SK-N-SH (cell line): ENCODE results near the gene ADAM33. TPM values are rescaled to one million over a fixed set of nuclear protein-coding genes. Genes with fewer than 3 reads are reported as not detected.

Experiments used
- CTCF ChIA-PET: fragments of 300-600, 350-600 bp; formaldehyde crosslinking; extraction: SDS; loops from one replicate; lab custom pipeline; 2021; lab: Yijun Ruan, JAX
- POLR2A ChIA-PET: fragments of 350-600 bp; sonication (Branson Sonifier 250); formaldehyde crosslinking; extraction: SDS; loops from one replicate; lab custom pipeline; 2020; ENCODE audit warnings: antibody characterized with exemption, inconsistent platforms; lab: Yijun Ruan, JAX
- DNase-seq: peaks from one replicate; pipeline ENCODE4 v3.0.0; 2012
- H2AFZ ChIP-seq: fragments of 200-600 bp; sonication (generic); 2 replicates; pipeline ENCODE4 v1.8.1; 2016; ENCODE audit warnings: antibody characterized with exemption, mild to moderate bottlenecking, low read depth
- H3F3A ChIP-seq: fragments of 200-600 bp; sonication (generic); replicated peaks from 2 replicates; pipeline ENCODE3; 2016; ENCODE audit warnings: antibody characterized with exemption, mild to moderate bottlenecking; ENCODE audit not compliant: insufficient read depth
- H3K27ac ChIP-seq, 2 experiments: fragments of 200-500 bp in 1 of 2; fragments of 200-600 bp in 1 of 2; sonication (Bioruptor generic) in 1 of 2; sonication (generic), shearing (Covaris generic) in 1 of 2; 2 replicates each; pipeline versions ENCODE4 v1.5.1 to v1.6.1; 2014 to 2016; ENCODE audit warnings: low read depth in 2 of 2, inconsistent platforms in 1 of 2, low read length in 1 of 2, mild to moderate bottlenecking in 1 of 2, mixed read lengths in 1 of 2
- H3K27me3 ChIP-seq: fragments of 200-600 bp; sonication (generic), shearing (Covaris generic); 2 replicates; pipeline ENCODE4 v1.6.1; 2016; ENCODE audit warnings: mixed run types; ENCODE audit not compliant: insufficient read depth
- H3K36me3 ChIP-seq, 2 experiments: fragments of 200-500 bp in 1 of 2; fragments of 200-600 bp in 1 of 2; sonication (Bioruptor generic) in 1 of 2; sonication (generic) in 1 of 2; replicated peaks in 1 of 2; 2 replicates each; pipeline versions ENCODE3 to v1.5.1; 2014 to 2016; ENCODE audit warnings: low read length in 1 of 2, mild to moderate bottlenecking in 1 of 2; ENCODE audit not compliant: insufficient read depth in 2 of 2, control insufficient read depth in 1 of 2
- H3K4me1 ChIP-seq, 2 experiments: fragments of 200-500 bp in 1 of 2; fragments of 200-600 bp in 1 of 2; sonication (Bioruptor generic) in 1 of 2; sonication (generic), shearing (Covaris generic) in 1 of 2; 2 replicates each; pipeline versions ENCODE4 v1.5.1 to v1.6.1; 2014 to 2016; ENCODE audit warnings: low read depth in 1 of 2, low read length in 1 of 2, mixed run types in 1 of 2; ENCODE audit not compliant: insufficient read depth in 2 of 2, control insufficient read depth in 1 of 2
- H3K4me2 ChIP-seq: fragments of 200-600 bp; sonication (generic), shearing (Covaris generic); 2 replicates; pipeline ENCODE4 v1.6.1; 2017; ENCODE audit warnings: mixed run types
- H3K4me3 ChIP-seq, 2 experiments: fragments of 200-500 bp in 1 of 2; fragments of 200-600 bp in 1 of 2; sonication (Bioruptor generic) in 1 of 2; sonication (generic), shearing (Covaris generic) in 1 of 2; 2 replicates each; pipeline versions ENCODE4 v1.5.1 to v1.8.1; 2014 to 2016; ENCODE audit warnings: low read depth in 2 of 2, inconsistent platforms in 1 of 2, low read length in 1 of 2, mild to moderate bottlenecking in 1 of 2, mixed read lengths in 1 of 2, moderate library complexity in 1 of 2
- H3K79me2 ChIP-seq: fragments of 200-600 bp; sonication (generic); 2 replicates; pipeline ENCODE4 v1.8.1; 2017; ENCODE audit warnings: mild to moderate bottlenecking; ENCODE audit not compliant: insufficient read depth
- H3K9ac ChIP-seq: fragments of 200-600 bp; sonication (generic); 2 replicates; pipeline ENCODE4 v1.6.1; 2017; ENCODE audit warnings: mixed run types
- H3K9me2 ChIP-seq: fragments of 200-600 bp; sonication (generic); 2 replicates; pipeline ENCODE4 v1.6.1; 2017; ENCODE audit warnings: mixed run types
- H3K9me3 ChIP-seq: fragments of 200-600 bp; sonication (generic); 2 replicates; pipeline ENCODE4 v1.6.1; 2017; ENCODE audit warnings: mixed run types, mild to moderate bottlenecking, moderate library complexity
- H4K20me1 ChIP-seq: fragments of 200-600 bp; sonication (generic); 2 replicates; pipeline ENCODE4 v1.6.1; 2017; ENCODE audit warnings: mild to moderate bottlenecking, mixed run types; ENCODE audit not compliant: insufficient read depth
- CTCF ChIP-seq: fragments of 200-600 bp; sonication (generic); IDR thresholded peaks from 2 replicates; pipeline ENCODE4 v1.6.1; 2017; ENCODE audit warnings: antibody characterized with exemption, mild to moderate bottlenecking, moderate library complexity
- EZH2phosphoT487 ChIP-seq: fragments of 200-600 bp; sonication (generic); IDR thresholded peaks from 2 replicates; pipeline ENCODE4 v1.6.1; 2017; ENCODE audit warnings: low read depth, mixed run types, mild to moderate bottlenecking, antibody characterized with exemption, moderate library complexity, borderline replicate concordance
- FOXM1 ChIP-seq: IDR thresholded peaks from 2 replicates; pipeline ENCODE4 v1.4.0; 2012; ENCODE audit warnings: low read depth, mild to moderate bottlenecking
- JUND ChIP-seq: IDR thresholded peaks from 2 replicates; pipeline ENCODE4 v1.4.0; 2012
- MAX ChIP-seq: IDR thresholded peaks from 2 replicates; pipeline ENCODE4 v1.4.0; 2012; ENCODE audit warnings: low read depth
- MEF2A ChIP-seq: IDR thresholded peaks from 2 replicates; pipeline ENCODE4 v1.4.0; 2012; ENCODE audit warnings: low read depth, borderline replicate concordance
- NFIC ChIP-seq: IDR thresholded peaks from 2 replicates; pipeline ENCODE4 v1.4.0; 2012; ENCODE audit warnings: borderline replicate concordance
- NRF1 ChIP-seq: IDR thresholded peaks from 2 replicates; pipeline ENCODE4 v1.6.1; 2012; ENCODE audit warnings: low read depth, mild to moderate bottlenecking, low read length
- RAD21 ChIP-seq: IDR thresholded peaks from 2 replicates; pipeline ENCODE4 v1.6.1; 2012; ENCODE audit warnings: mild to moderate bottlenecking, low read length
- USF1 ChIP-seq: IDR thresholded peaks from 2 replicates; pipeline ENCODE4 v1.4.0; 2012; ENCODE audit warnings: low read depth, borderline replicate concordance
- ZBTB33 ChIP-seq: IDR thresholded peaks from 2 replicates; pipeline ENCODE4 v1.4.0; 2012; ENCODE audit warnings: low read depth, borderline replicate concordance
- WGBS: methylation state at CpG from one replicate; pipeline ENCODE4 v1.1.6; 2017; ENCODE audit warnings: low lambda C conversion rate; 5-methylcytosine and 5-hydroxymethylcytosine counted together
- polyA plus RNA-seq, 3 experiments: library from polyadenylated mRNA; depleted of rRNA; stranded (reverse); fragments of >200 nt; gene quantifications; 2 replicates each; pipeline ENCODE4 v1.2.3, GENCODE V29; 2012

Gene ADAM33
- polyA plus RNA-seq, 1 of the 3 experiments (the other 2 are of a cell fraction): 4.8 TPM

- TF ChIP-seq CTCF: no peak
- TF ChIP-seq EZH2phosphoT487: no peak
- no peak for TF ChIP-seq RAD21
- TF ChIP-seq NRF1: no peak
- no peak for TF ChIP-seq MEF2A
These were observed 22.1 kb downstream of the ADAM33 start (continued) for GRCh38 chr20:3659492-3660261.

GRCh38 chr20:3658716-3659491 lies 22.9 kb downstream of the ADAM33 start:
- Histone ChIP-seq H3K27ac (no peak overlapping the region), H3K9me3 (no peaks in the 10 kb centered on the region), H3K4me3 (no peak overlapping the region), H3K79me2 (no peaks in the 10 kb centered on the region), H3F3A (no peaks in the 10 kb centered on the region), H3K9me2 (no peaks in the 10 kb centered on the region), H4K20me1 (no peaks in the 10 kb centered on the region), H2AFZ (no peak overlapping the region), H3K4me2 (no peak overlapping the region), H3K36me3 (no peaks in the 10 kb centered on the region), H3K4me1 (peaks cover 0 to 13% of the 10 kb centered on the region in 2 experiments; a peak in 1 of 4 replicates), H3K27me3 (peaks cover 41% of the 10 kb centered on the region), H3K9ac (no peak overlapping the region)
- no peak for TF ChIP-seq FOXM1
- TF ChIP-seq NFIC: no peak
- no peak for TF ChIP-seq ZBTB33
- TF ChIP-seq MAX: no peak
- TF ChIP-seq USF1: no peak
- TF ChIP-seq JUND: no peak
- TF ChIP-seq NRF1: no peak
- 74% methylated on average over 8 of the region's 8 CpGs for WGBS
- CTCF ChIA-PET: interaction anchor here (0.9 to 1.9 kb wide), 6 partner anchors 9 to 102 kb away, joined by 3 to 11 read pairs (median 4); no protein-coding TSS in a partner anchor
- DNase-seq: no peak
- POLR2A ChIA-PET: no interaction called here
